WTC11 (cell line): Measurements from ENCODE around the gene GFOD1. TPM values are rescaled to one million over a fixed set of nuclear protein-coding genes. Genes with fewer than 3 reads are reported as not detected.

Source experiments
- ATAC-seq: fragments of 200-7000 bp; cut with Tn5 transposase; 2 replicates; pipeline ENCODE4 v1.10.0; 2021; ENCODE audit warnings: mild to moderate bottlenecking, moderate library complexity
- CTCF ChIA-PET: fragments of 300-600 bp; sonication (Branson Sonifier 250); formaldehyde crosslinking; loops from one replicate; lab custom pipeline; 2021; ENCODE audit warnings: antibody characterized with exemption; lab: Charles Lee
- POLR2A ChIA-PET: fragments of 350-600 bp; sonication (Branson Sonifier 250); formaldehyde crosslinking; loops from one replicate; lab custom pipeline; 2021; ENCODE audit warnings: antibody characterized with exemption; lab: Charles Lee
- DNase-seq: peaks from one replicate; pipeline ENCODE4 v3.0.0; 2021; ENCODE audit warnings: low spot score
- H3K27ac Mint-ChIP-seq: 2 replicates; pipeline ENCODE4 v1.8.0; 2021; ENCODE audit warnings: mixed read lengths
- H3K27me3 Mint-ChIP-seq: 2 replicates; pipeline ENCODE4 v1.8.0; 2021; ENCODE audit warnings: low read depth, mild to moderate bottlenecking, moderate library complexity, mixed read lengths
- H3K36me3 Mint-ChIP-seq: 2 replicates; pipeline ENCODE4 v1.8.0; 2021; ENCODE audit warnings: mixed read lengths
- H3K4me1 Mint-ChIP-seq: 2 replicates; pipeline ENCODE4 v1.8.0; 2022; ENCODE audit warnings: mixed read lengths
- H3K4me3 Mint-ChIP-seq: 2 replicates; pipeline ENCODE4 v1.8.0; 2021; ENCODE audit warnings: mild to moderate bottlenecking, moderate library complexity, mixed read lengths
- H3K9me3 Mint-ChIP-seq: 2 replicates; pipeline ENCODE4 v1.8.0; 2021; ENCODE audit warnings: mixed read lengths
- EMX1 ChIP-seq: fragments of 250-450 bp; sonication (Bioruptor Pico); IDR thresholded peaks from 2 replicates; pipeline ENCODE4 v1.8.0; 2021; ENCODE audit warnings: mild to moderate bottlenecking
- ESRRA ChIP-seq: sonication (generic); formaldehyde crosslinking; IDR thresholded peaks from 2 replicates; pipeline ENCODE4 v1.8.1; 2022; ENCODE audit warnings: mild to moderate bottlenecking, missing genetic modification reagents, borderline replicate concordance
- ETV6 ChIP-seq: sonication (generic); formaldehyde crosslinking; IDR thresholded peaks from 2 replicates; pipeline ENCODE4 v1.8.1; 2022; ENCODE audit warnings: mild to moderate bottlenecking, missing genetic modification reagents
- GRHL2 ChIP-seq: fragments of 250-450 bp; sonication (Bioruptor Pico); IDR thresholded peaks from 2 replicates; pipeline ENCODE4 v1.8.0; 2022; ENCODE audit warnings: mild to moderate bottlenecking, moderate library complexity; ENCODE audit not compliant: insufficient replicate concordance, severe bottlenecking
- HMGA2 ChIP-seq: fragments of 250-450 bp; sonication (Bioruptor Pico); IDR thresholded peaks from 2 replicates; pipeline ENCODE4 v1.4.0; 2021; ENCODE audit warnings: mild to moderate bottlenecking, moderate library complexity
- MYBL2 ChIP-seq: sonication (generic); formaldehyde crosslinking; IDR thresholded peaks from 2 replicates; pipeline ENCODE4 v1.8.1; 2023; ENCODE audit warnings: mild to moderate bottlenecking, moderate library complexity, missing genetic modification reagents
- NR2C2 ChIP-seq: sonication (generic); formaldehyde crosslinking; IDR thresholded peaks from 2 replicates; pipeline ENCODE4 v1.8.0; 2022; ENCODE audit warnings: mild to moderate bottlenecking, missing genetic modification reagents
- NR3C1 ChIP-seq: sonication (generic); formaldehyde crosslinking; conservative IDR thresholded peaks from 2 replicates; pipeline ENCODE4 v1.8.1; 2023; ENCODE audit warnings: low read depth, mild to moderate bottlenecking, missing genetic modification reagents
- RORB ChIP-seq: fragments of 250-450 bp; sonication (Bioruptor Pico); IDR thresholded peaks from 2 replicates; pipeline ENCODE4 v1.9.0; 2021; ENCODE audit warnings: mild to moderate bottlenecking
- TCF7 ChIP-seq: sonication (generic); formaldehyde crosslinking; IDR thresholded peaks from 2 replicates; pipeline ENCODE4 v1.8.0; 2022; ENCODE audit warnings: mild to moderate bottlenecking, low read depth, missing genetic modification reagents, moderate library complexity
- TP53 ChIP-seq: sonication (generic); formaldehyde crosslinking; IDR thresholded peaks from 2 replicates; pipeline ENCODE4 v1.8.1; 2023; ENCODE audit warnings: mild to moderate bottlenecking, missing genetic modification reagents
- ZNF121 ChIP-seq: sonication (generic); formaldehyde crosslinking; IDR thresholded peaks from 2 replicates; pipeline ENCODE4 v1.8.0; 2023; ENCODE audit warnings: missing genetic modification reagents
- ZNF219 ChIP-seq: sonication (generic); formaldehyde crosslinking; IDR thresholded peaks from 2 replicates; pipeline ENCODE4 v1.8.0; 2023; ENCODE audit warnings: missing genetic modification reagents, mild to moderate bottlenecking, borderline replicate concordance
- ZNF263 ChIP-seq: sonication (generic); formaldehyde crosslinking; IDR thresholded peaks from 2 replicates; pipeline ENCODE4 v1.8.1; 2022; ENCODE audit warnings: low read depth, mild to moderate bottlenecking, moderate library complexity, missing genetic modification reagents
- total RNA-seq: library from RNA; stranded (reverse); gene quantifications from 3 replicates; pipeline ENCODE4 v1.2.3, GENCODE V29; 2021
- TF ChIP-seq, protein P1 (sequence below): sonication (generic); formaldehyde crosslinking; IDR thresholded peaks from 2 replicates; pipeline ENCODE4 v1.8.1; 2023; ENCODE audit warnings: mild to moderate bottlenecking, moderate library complexity, missing genetic modification reagents
- TF ChIP-seq, protein P2 (sequence below): sonication (generic); formaldehyde crosslinking; conservative IDR thresholded peaks from 2 replicates; pipeline ENCODE4 v1.8.1; 2022; ENCODE audit warnings: mild to moderate bottlenecking, missing genetic modification reagents
- TF ChIP-seq, protein P3 (sequence below): sonication (generic); formaldehyde crosslinking; IDR thresholded peaks from 2 replicates; pipeline ENCODE4 v1.8.1; 2022; ENCODE audit warnings: missing genetic modification reagents, borderline replicate concordance
- TF ChIP-seq, protein P4 (sequence below): sonication (generic); formaldehyde crosslinking; IDR thresholded peaks from 2 replicates; pipeline ENCODE4 v1.8.1; 2022; ENCODE audit warnings: low read depth, missing genetic modification reagents, borderline replicate concordance
- TF ChIP-seq, protein P5 (sequence below): fragments of 250-450 bp; sonication (Bioruptor Pico); IDR thresholded peaks from 2 replicates; pipeline ENCODE4 v1.9.0; 2021; ENCODE audit warnings: mild to moderate bottlenecking, borderline replicate concordance
- TF ChIP-seq, protein P6 (sequence below): sonication (generic); formaldehyde crosslinking; IDR thresholded peaks from 2 replicates; pipeline ENCODE4 v1.8.0; 2023; ENCODE audit warnings: missing genetic modification reagents
- TF ChIP-seq, protein P7 (sequence below): sonication (generic); formaldehyde crosslinking; IDR thresholded peaks from 2 replicates; pipeline ENCODE4 v1.8.1; 2023; ENCODE audit warnings: mild to moderate bottlenecking, missing genetic modification reagents, borderline replicate concordance

GFOD1 gene
- total RNA-seq, 1 experiment from 2014 or later, result 8.5 TPM

DNA sequence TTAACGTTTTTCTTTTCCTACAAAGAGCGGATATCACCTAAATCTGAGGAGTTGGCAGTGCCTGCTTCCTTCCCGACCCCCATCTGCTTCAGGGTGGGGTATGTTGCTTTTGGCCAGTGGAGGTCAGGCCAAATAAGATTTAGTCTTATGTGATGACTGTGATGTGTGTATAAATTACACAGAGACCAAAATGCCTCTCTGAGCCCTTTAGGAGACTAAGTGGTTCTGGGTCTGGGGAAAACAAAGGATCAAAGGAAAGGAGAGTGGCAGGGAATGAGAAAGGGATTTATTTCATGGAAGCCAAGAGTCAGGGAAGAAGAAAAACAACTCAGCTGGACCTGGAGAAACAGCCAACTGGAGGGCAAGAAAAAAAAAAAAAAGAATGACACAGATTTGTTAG, 120.0 kb downstream of the GFOD1 start (continued):
- TF ChIP-seq TP53 (CRISPR knock-in tag), result no peak

DNA sequence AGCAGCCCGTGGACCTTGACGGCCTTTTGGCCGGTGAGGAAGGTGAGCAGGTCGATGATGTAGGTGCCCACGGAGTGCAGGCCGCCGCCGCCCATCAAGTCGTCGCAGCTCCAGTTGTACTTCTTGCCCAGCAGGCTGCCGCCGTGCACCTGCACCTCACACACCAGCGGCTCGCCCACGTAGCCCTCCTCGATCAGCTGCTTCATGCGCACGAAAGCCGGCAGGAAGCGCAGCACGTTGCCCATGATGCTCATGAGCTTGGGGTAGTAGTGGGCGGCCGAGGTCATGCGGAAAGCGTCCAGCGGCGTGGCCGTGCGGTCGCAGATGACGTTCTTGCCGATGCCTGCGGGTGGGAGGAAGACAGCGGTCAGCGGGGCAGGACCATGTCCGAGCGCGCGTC, 122.1 kb downstream of the GFOD1 start:
- H3K27me3 Mint-ChIP-seq, result no peaks in the 10 kb centered on the region
- ChIA-PET CTCF (no interaction called here), POLR2A (no interaction called here)
- H3K36me3 Mint-ChIP-seq, result no peaks in the 10 kb centered on the region
- H3K27ac Mint-ChIP-seq, result no peak overlapping the region
- ATAC-seq (no peak), DNase-seq (no peak)
- H3K4me1 Mint-ChIP-seq, result peaks cover 17% of the 10 kb centered on the region
- no peak overlapping the region for H3K4me3 Mint-ChIP-seq
- H3K9me3 Mint-ChIP-seq, result no peaks in the 10 kb centered on the region
- TF ChIP-seq HMGA2 (CRISPR knock-in tag), result no peak
- TF ChIP-seq, protein P1, sequence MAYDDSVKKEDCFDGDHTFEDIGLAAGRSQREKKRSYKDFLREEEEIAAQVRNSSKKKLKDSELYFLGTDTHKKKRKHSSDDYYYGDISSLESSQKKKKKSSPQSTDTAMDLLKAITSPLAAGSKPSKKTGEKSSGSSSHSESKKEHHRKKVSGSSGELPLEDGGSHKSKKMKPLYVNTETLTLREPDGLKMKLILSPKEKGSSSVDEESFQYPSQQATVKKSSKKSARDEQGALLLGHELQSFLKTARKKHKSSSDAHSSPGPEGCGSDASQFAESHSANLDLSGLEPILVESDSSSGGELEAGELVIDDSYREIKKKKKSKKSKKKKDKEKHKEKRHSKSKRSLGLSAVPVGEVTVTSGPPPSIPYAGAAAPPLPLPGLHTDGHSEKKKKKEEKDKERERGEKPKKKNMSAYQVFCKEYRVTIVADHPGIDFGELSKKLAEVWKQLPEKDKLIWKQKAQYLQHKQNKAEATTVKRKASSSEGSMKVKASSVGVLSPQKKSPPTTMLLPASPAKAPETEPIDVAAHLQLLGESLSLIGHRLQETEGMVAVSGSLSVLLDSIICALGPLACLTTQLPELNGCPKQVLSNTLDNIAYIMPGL (CRISPR knock-in tag), result no peak
- TF ChIP-seq GRHL2, result no peak
- TF ChIP-seq ETV6 (CRISPR knock-in tag), result no peak
- no peak for TF ChIP-seq TCF7 (CRISPR knock-in tag)
- TF ChIP-seq ZNF121 (CRISPR knock-in tag), result no peak
- no peak for TF ChIP-seq ESRRA
- TF ChIP-seq, protein P2, sequence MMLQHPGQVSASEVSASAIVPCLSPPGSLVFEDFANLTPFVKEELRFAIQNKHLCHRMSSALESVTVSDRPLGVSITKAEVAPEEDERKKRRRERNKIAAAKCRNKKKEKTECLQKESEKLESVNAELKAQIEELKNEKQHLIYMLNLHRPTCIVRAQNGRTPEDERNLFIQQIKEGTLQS (CRISPR knock-in tag), result no peak
- no peak for TF ChIP-seq RORB (CRISPR knock-in tag)
- no peak for TF ChIP-seq NR2C2 (CRISPR knock-in tag)
- TF ChIP-seq, protein P3, sequence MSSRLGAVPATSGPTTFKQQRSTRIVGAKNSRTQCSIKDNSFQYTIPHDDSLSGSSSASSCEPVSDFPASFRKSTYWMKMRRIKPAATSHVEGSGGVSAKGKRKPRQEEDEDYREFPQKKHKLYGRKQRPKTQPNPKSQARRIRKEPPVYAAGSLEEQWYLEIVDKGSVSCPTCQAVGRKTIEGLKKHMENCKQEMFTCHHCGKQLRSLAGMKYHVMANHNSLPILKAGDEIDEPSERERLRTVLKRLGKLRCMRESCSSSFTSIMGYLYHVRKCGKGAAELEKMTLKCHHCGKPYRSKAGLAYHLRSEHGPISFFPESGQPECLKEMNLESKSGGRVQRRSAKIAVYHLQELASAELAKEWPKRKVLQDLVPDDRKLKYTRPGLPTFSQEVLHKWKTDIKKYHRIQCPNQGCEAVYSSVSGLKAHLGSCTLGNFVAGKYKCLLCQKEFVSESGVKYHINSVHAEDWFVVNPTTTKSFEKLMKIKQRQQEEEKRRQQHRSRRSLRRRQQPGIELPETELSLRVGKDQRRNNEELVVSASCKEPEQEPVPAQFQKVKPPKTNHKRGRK (CRISPR knock-in tag), result no peak
- TF ChIP-seq, protein P4, sequence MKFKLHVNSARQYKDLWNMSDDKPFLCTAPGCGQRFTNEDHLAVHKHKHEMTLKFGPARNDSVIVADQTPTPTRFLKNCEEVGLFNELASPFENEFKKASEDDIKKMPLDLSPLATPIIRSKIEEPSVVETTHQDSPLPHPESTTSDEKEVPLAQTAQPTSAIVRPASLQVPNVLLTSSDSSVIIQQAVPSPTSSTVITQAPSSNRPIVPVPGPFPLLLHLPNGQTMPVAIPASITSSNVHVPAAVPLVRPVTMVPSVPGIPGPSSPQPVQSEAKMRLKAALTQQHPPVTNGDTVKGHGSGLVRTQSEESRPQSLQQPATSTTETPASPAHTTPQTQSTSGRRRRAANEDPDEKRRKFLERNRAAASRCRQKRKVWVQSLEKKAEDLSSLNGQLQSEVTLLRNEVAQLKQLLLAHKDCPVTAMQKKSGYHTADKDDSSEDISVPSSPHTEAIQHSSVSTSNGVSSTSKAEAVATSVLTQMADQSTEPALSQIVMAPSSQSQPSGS (CRISPR knock-in tag), result no peak
- TF ChIP-seq, protein P5, sequence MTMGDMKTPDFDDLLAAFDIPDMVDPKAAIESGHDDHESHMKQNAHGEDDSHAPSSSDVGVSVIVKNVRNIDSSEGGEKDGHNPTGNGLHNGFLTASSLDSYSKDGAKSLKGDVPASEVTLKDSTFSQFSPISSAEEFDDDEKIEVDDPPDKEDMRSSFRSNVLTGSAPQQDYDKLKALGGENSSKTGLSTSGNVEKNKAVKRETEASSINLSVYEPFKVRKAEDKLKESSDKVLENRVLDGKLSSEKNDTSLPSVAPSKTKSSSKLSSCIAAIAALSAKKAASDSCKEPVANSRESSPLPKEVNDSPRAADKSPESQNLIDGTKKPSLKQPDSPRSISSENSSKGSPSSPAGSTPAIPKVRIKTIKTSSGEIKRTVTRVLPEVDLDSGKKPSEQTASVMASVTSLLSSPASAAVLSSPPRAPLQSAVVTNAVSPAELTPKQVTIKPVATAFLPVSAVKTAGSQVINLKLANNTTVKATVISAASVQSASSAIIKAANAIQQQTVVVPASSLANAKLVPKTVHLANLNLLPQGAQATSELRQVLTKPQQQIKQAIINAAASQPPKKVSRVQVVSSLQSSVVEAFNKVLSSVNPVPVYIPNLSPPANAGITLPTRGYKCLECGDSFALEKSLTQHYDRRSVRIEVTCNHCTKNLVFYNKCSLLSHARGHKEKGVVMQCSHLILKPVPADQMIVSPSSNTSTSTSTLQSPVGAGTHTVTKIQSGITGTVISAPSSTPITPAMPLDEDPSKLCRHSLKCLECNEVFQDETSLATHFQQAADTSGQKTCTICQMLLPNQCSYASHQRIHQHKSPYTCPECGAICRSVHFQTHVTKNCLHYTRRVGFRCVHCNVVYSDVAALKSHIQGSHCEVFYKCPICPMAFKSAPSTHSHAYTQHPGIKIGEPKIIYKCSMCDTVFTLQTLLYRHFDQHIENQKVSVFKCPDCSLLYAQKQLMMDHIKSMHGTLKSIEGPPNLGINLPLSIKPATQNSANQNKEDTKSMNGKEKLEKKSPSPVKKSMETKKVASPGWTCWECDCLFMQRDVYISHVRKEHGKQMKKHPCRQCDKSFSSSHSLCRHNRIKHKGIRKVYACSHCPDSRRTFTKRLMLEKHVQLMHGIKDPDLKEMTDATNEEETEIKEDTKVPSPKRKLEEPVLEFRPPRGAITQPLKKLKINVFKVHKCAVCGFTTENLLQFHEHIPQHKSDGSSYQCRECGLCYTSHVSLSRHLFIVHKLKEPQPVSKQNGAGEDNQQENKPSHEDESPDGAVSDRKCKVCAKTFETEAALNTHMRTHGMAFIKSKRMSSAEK, result no peak
- TF ChIP-seq NR3C1, result no peak

DNA sequence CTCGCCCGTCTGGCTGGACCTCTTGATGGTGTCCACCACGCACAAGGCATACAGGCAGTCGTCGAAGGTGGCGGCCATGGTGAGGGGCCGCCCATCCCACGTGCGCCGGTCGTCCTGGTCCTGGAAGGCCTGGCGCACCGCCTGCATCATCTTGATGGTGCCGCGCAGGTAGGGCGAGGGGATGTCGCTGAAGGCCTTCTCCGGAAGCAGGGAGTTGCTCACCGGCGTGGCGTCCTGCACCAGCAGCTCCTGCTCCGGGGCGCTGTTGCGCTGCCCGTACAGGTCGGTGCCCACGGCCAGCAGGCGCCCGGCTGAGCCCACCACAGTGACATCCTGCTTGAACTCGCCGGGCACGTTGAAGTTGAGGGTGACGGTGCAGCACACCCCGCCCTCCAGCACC, 122.6 kb downstream of the GFOD1 start:
- ChIA-PET CTCF (no interaction called here), POLR2A (no interaction called here)
- H3K4me3 Mint-ChIP-seq, result no peak overlapping the region
- H3K4me1 Mint-ChIP-seq, result peaks cover 22% of the 10 kb centered on the region
- no peaks in the 10 kb centered on the region for H3K36me3 Mint-ChIP-seq
- DNase-seq (no peak), ATAC-seq (no peak)
- no peak overlapping the region for H3K27ac Mint-ChIP-seq
- no peaks in the 10 kb centered on the region for H3K9me3 Mint-ChIP-seq
- no peaks in the 10 kb centered on the region for H3K27me3 Mint-ChIP-seq
- TF ChIP-seq, protein P6, sequence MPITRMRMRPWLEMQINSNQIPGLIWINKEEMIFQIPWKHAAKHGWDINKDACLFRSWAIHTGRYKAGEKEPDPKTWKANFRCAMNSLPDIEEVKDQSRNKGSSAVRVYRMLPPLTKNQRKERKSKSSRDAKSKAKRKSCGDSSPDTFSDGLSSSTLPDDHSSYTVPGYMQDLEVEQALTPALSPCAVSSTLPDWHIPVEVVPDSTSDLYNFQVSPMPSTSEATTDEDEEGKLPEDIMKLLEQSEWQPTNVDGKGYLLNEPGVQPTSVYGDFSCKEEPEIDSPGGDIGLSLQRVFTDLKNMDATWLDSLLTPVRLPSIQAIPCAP (CRISPR knock-in tag), result no peak
- TF ChIP-seq MYBL2 (CRISPR knock-in tag) (no peak), ZNF219 (no peak), ESRRA (no peak), RORB (CRISPR knock-in tag) (no peak), ZNF263 (CRISPR knock-in tag) (no peak), GRHL2 (no peak), EMX1 (CRISPR knock-in tag) (no peak)
- TF ChIP-seq, protein P7, sequence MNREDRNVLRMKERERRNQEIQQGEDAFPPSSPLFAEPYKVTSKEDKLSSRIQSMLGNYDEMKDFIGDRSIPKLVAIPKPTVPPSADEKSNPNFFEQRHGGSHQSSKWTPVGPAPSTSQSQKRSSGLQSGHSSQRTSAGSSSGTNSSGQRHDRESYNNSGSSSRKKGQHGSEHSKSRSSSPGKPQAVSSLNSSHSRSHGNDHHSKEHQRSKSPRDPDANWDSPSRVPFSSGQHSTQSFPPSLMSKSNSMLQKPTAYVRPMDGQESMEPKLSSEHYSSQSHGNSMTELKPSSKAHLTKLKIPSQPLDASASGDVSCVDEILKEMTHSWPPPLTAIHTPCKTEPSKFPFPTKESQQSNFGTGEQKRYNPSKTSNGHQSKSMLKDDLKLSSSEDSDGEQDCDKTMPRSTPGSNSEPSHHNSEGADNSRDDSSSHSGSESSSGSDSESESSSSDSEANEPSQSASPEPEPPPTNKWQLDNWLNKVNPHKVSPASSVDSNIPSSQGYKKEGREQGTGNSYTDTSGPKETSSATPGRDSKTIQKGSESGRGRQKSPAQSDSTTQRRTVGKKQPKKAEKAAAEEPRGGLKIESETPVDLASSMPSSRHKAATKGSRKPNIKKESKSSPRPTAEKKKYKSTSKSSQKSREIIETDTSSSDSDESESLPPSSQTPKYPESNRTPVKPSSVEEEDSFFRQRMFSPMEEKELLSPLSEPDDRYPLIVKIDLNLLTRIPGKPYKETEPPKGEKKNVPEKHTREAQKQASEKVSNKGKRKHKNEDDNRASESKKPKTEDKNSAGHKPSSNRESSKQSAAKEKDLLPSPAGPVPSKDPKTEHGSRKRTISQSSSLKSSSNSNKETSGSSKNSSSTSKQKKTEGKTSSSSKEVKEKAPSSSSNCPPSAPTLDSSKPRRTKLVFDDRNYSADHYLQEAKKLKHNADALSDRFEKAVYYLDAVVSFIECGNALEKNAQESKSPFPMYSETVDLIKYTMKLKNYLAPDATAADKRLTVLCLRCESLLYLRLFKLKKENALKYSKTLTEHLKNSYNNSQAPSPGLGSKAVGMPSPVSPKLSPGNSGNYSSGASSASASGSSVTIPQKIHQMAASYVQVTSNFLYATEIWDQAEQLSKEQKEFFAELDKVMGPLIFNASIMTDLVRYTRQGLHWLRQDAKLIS, result no peak
